BJ (cell line): ENCODE results near the gene TANGO2. TPM values are rescaled to one million over a fixed set of nuclear protein-coding genes. Genes with fewer than 3 reads are reported as not detected.

Experiments
- CTCF ChIA-PET: fragments of 350-600 bp; formaldehyde crosslinking; extraction: SDS; loops from one replicate; lab custom pipeline; 2021; ENCODE audit warnings: antibody characterized with exemption, inconsistent platforms; lab: Yijun Ruan, JAX
- POLR2A ChIA-PET: fragments of 300-600 bp; sonication (Branson Sonifier 250); formaldehyde crosslinking; extraction: SDS; loops from one replicate; lab custom pipeline; 2021; ENCODE audit warnings: antibody characterized with exemption; lab: Charles Lee
- DNase-seq: peaks from one replicate; pipeline ENCODE4 v3.0.0-alpha.2; 2011; ENCODE audit warnings: low read depth
- H3K27me3 ChIP-seq: 2 replicates; pipeline ENCODE4 v1.6.0; 2011; ENCODE audit warnings: low read length; ENCODE audit not compliant: control insufficient read depth, insufficient read depth
- H3K36me3 ChIP-seq: 2 replicates; pipeline ENCODE4 v1.5.1; 2011; ENCODE audit warnings: low read length; ENCODE audit not compliant: control insufficient read depth, insufficient read depth
- H3K4me3 ChIP-seq: 2 replicates; pipeline ENCODE4 v1.5.1; 2011; ENCODE audit warnings: low read depth, mild to moderate bottlenecking, control low read depth, low read length
- polyA plus RNA-seq: library from polyadenylated mRNA; depleted of rRNA; stranded (reverse); fragments of >200 nt; gene quantifications from 2 replicates; pipeline ENCODE4 v1.2.3, GENCODE V29; 2011
- TF ChIP-seq, protein P1 (sequence below): IDR thresholded peaks from 2 replicates; pipeline ENCODE4 v1.5.1; 2011; ENCODE audit warnings: low read depth, mild to moderate bottlenecking, control low read depth, inconsistent platforms, low read length, moderate library complexity; ENCODE audit not compliant: insufficient read depth

TANGO2 gene
- polyA plus RNA-seq, 1 experiment, result 51.7 TPM

GRCh38 chr22:20040327-20041200 lies 19.7 kb downstream of the TANGO2 start:
- no peak for DNase-seq
- Histone ChIP-seq H3K27me3 (no peaks in the 10 kb centered on the region), H3K4me3 (no peak overlapping the region), H3K36me3 (peaks cover 19% of the 10 kb centered on the region)
- TF ChIP-seq, protein P1, sequence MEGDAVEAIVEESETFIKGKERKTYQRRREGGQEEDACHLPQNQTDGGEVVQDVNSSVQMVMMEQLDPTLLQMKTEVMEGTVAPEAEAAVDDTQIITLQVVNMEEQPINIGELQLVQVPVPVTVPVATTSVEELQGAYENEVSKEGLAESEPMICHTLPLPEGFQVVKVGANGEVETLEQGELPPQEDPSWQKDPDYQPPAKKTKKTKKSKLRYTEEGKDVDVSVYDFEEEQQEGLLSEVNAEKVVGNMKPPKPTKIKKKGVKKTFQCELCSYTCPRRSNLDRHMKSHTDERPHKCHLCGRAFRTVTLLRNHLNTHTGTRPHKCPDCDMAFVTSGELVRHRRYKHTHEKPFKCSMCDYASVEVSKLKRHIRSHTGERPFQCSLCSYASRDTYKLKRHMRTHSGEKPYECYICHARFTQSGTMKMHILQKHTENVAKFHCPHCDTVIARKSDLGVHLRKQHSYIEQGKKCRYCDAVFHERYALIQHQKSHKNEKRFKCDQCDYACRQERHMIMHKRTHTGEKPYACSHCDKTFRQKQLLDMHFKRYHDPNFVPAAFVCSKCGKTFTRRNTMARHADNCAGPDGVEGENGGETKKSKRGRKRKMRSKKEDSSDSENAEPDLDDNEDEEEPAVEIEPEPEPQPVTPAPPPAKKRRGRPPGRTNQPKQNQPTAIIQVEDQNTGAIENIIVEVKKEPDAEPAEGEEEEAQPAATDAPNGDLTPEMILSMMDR, result no peak
- CTCF ChIA-PET, result no interaction called here
- POLR2A ChIA-PET, result no interaction called here

GRCh38 chr22:20043057-20043996 lies 22.4 kb downstream of the TANGO2 start:
- CTCF ChIA-PET, result interaction anchor here (0.9 kb wide), 1 partner anchor 14 kb away, joined by 5 read pairs; no protein-coding TSS in a partner anchor
- TF ChIP-seq, protein P1, result no peak
- H3K36me3 ChIP-seq, result peaks cover 13% of the 10 kb centered on the region; the same call in 1 of the 2 replicates
- POLR2A ChIA-PET, result no interaction called here
- no peak for DNase-seq
- no peak overlapping the region for H3K4me3 ChIP-seq
- H3K27me3 ChIP-seq, result no peaks in the 10 kb centered on the region

- no peak for DNase-seq
- ChIA-PET POLR2A (no interaction called here), CTCF (interaction anchor here (0.6 to 0.9 kb wide), 2 partner anchors 11 to 13 kb away, joined by 3 to 5 read pairs; no protein-coding TSS in a partner anchor)
- peaks cover 12% of the 10 kb centered on the region; the same call in 1 of the 2 replicates for H3K36me3 ChIP-seq
- H3K27me3 ChIP-seq, result no peaks in the 10 kb centered on the region
- TF ChIP-seq, protein P1, result no peak
- no peak overlapping the region for H3K4me3 ChIP-seq
Measured at GRCh38 chr22:20043997-20044342, 23.1 kb downstream of the TANGO2 start.

GRCh38 chr22:20044495-20045151 lies 23.7 kb downstream of the TANGO2 start:
- Histone ChIP-seq H3K27me3 (no peaks in the 10 kb centered on the region), H3K36me3 (peaks cover 12% of the 10 kb centered on the region; the same call in 1 of the 2 replicates), H3K4me3 (no peak overlapping the region)
- TF ChIP-seq, protein P1, result no peak
- CTCF ChIA-PET, result interaction anchor here (0.6 to 0.9 kb wide), 2 partner anchors 10 to 12 kb away, joined by 3 to 5 read pairs; no protein-coding TSS in a partner anchor
- POLR2A ChIA-PET, result no interaction called here
- DNase-seq, result no peak
